NCI-H524 treated with DMSO at 0.1 percent for 48 hours (cell line): ENCODE results near the gene PIGP.
"Not testable (repeated sequence)": the region's sequence is repeated elsewhere in the genome, so short reads cannot be mapped to it uniquely, and the experiment has no call there.

Source experiments
- DNase-seq: peaks from one replicate; lab custom pipeline; 2025; lab: John Stamatoyannopoulos, UW

The PIGP gene

GRCh38 chr21:37044643-37045042 lies 28.2 kb downstream of the PIGP start:
- DNase-seq: no peak

- DNase-seq: no peak
Measured at GRCh38 chr21:37043818-37044217, 29.1 kb downstream of the PIGP start.

- DNase-seq: no peak
Measured at GRCh38 chr21:37041706-37042271, 31.1 kb downstream of the PIGP start.

GRCh38 chr21:37040212-37040611 lies 32.7 kb downstream of the PIGP start:
- DNase-seq: no peak

GRCh38 chr21:37039411-37040075 lies 33.3 kb downstream of the PIGP start:
- no peak for DNase-seq

DNA sequence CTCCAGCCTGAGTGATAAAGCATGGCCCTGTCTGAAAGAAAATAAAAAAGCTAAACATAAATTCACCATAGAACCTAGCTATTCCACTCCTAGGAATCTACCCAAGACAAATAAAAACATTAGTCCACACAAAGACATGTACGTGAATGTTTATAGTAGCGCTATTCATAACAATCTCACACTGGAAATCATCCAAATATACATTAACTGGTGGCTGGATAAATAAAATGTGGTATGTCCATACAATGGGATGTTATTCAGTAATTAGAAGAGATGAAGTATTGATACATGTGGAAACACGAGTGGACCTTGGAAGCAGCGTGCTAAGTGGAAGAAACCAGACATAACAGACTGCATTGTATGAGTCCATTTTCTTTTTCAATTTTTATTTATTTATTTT lies 36.7 kb downstream of the PIGP start:
- no peak for DNase-seq

- DNase-seq: not testable (repeated sequence)
Measured at GRCh38 chr21:37034394-37034793, 38.5 kb downstream of the PIGP start.

GRCh38 chr21:37032877-37033471 lies 39.9 kb downstream of the PIGP start:
- DNase-seq: no peak

GRCh38 chr21:37032293-37032692 lies 40.6 kb downstream of the PIGP start:
- no peak for DNase-seq

GRCh38 chr21:37030864-37031263 lies 42.0 kb downstream of the PIGP start:
- DNase-seq: no peak

- DNase-seq: no peak
Measured at GRCh38 chr21:37028570-37028969, 44.3 kb downstream of the PIGP start.

DNA sequence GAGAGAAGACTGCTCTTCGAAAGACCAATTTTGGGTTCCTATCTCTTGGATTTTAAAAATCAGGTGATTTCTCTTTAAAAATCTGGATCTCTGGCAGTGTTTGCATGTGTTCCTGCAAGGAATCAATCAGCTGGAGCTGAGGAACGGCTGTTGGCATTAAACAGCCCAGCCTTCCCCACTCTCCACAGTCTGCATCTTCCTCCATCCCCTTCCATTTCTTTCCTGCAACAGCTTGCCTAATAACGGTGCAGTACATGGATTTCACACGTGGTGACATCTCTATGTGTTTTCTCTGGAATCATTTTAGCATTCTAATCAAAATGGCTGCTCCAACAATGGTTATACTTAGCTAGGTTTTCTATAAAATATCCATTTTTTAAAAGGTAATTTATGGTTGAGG lies 46.4 kb downstream of the PIGP start:
- DNase-seq: no peak

DNA sequence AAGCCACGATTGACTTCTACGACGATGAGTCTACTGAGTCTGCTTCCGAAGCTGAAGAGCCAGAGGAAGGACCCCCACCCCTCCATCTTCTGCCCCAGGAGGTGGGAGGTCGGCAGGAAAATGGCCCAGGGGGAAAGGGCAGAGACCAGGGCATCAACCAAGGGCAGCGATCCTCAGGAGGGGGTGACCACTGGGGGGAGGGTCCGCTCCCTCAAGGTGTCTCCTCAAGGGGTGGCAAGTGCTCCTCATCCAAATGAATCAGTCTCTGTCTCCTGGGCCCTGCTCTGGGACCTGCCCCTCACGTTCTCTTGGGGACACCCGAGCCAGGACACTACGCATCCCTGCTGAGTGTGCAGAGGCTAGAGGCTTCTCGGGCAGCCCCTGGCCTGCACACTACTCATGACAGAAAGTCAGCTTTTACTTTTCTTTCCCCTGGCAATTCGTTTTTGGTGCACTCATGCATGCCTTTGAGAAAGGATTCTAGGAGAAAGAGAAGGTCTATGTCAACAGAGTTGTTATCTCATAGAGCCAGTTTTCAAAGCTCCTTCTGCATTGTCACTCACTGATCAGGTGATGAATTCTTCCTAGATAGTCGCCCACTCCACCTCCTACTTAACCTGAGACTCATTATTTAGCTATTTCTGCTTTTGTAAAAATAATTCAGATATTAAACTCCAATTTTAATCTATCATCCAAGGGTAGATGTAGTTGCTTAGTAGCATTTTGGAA lies 54.8 kb downstream of the PIGP start:
- no peak for DNase-seq
